Liver (tissue), 9 donors: ENCODE measurements around the gene TNFSF8. TPM values are rescaled to one million over a fixed set of nuclear protein-coding genes. Genes with fewer than 3 reads are reported as not detected.

ENCODE experiments used
- DNase-seq: peaks from one replicate; pipeline ENCODE4 v3.0.0-alpha.2; 2017; ENCODE audit warnings: low spot score
- H3K27ac ChIP-seq, 2 donors: one replicate each; pipeline ENCODE4 v1.7.0; 2013; ENCODE audit warnings: inconsistent platforms in 2 of 2, low read length in 2 of 2, control low read depth in 1 of 2, low read depth in 1 of 2, mild to moderate bottlenecking in 1 of 2
- H3K27me3 ChIP-seq, 4 donors: one replicate each; pipeline versions ENCODE4 v1.6.1 to v1.7.0; 2013; ENCODE audit warnings: low read length in 3 of 4, inconsistent platforms in 1 of 4, mild to moderate bottlenecking in 1 of 4, moderate library complexity in 1 of 4; ENCODE audit not compliant: control insufficient read depth in 4 of 4, insufficient read depth in 4 of 4
- H3K36me3 ChIP-seq, 4 donors: one replicate each; pipeline versions ENCODE4 v1.6.1 to v1.7.0; 2013; ENCODE audit warnings: low read length in 3 of 4, mild to moderate bottlenecking in 3 of 4, low read depth in 1 of 4, moderate library complexity in 1 of 4; ENCODE audit not compliant: control insufficient read depth in 4 of 4, insufficient read depth in 3 of 4
- H3K4me1 ChIP-seq, 4 donors: one replicate each; pipeline versions ENCODE4 v1.6.1 to v1.7.0; 2013; ENCODE audit warnings: low read length in 3 of 4, mild to moderate bottlenecking in 3 of 4, moderate library complexity in 1 of 4; ENCODE audit not compliant: control insufficient read depth in 4 of 4, insufficient read depth in 4 of 4
- H3K4me3 ChIP-seq, 3 donors: one replicate each; pipeline versions ENCODE4 v1.6.1 to v1.7.0; 2013; ENCODE audit warnings: low read length in 3 of 3, control low read depth in 1 of 3, low read depth in 1 of 3, mild to moderate bottlenecking in 1 of 3
- H3K9ac ChIP-seq, 2 donors: one replicate each; pipeline ENCODE4 v1.7.0; 2013; ENCODE audit warnings: low read length in 2 of 2, mild to moderate bottlenecking in 2 of 2, moderate library complexity in 2 of 2, control low read depth in 1 of 2, low read depth in 1 of 2
- H3K9me3 ChIP-seq, 4 donors: one replicate each; pipeline versions ENCODE4 v1.6.1 to v1.7.0; 2013; ENCODE audit warnings: low read length in 3 of 4; ENCODE audit not compliant: control insufficient read depth in 4 of 4
- ATF3 ChIP-seq: IDR thresholded peaks from 2 replicates; pipeline ENCODE4 v1.6.1; 2016; ENCODE audit warnings: antibody characterized with exemption
- CTCF ChIP-seq: fragments of 150-350 bp; IDR thresholded peaks from 2 replicates; pipeline ENCODE4 v1.5.1; 2017; ENCODE audit warnings: improper control_type of control experiment, low read depth, low read length; ENCODE audit not compliant: missing input control
- FOXA1 ChIP-seq: IDR thresholded peaks from 2 replicates; pipeline ENCODE4 v1.6.1; 2016; ENCODE audit warnings: antibody characterized with exemption
- FOXA2 ChIP-seq: IDR thresholded peaks from 2 replicates; pipeline ENCODE4 v1.6.1; 2016; ENCODE audit warnings: antibody characterized with exemption
- HNF4A ChIP-seq, 2 donors: conservative IDR thresholded peaks; 2 replicates each; pipeline ENCODE4 v1.6.1; 2016; ENCODE audit warnings: antibody characterized with exemption in 2 of 2, mild to moderate bottlenecking in 2 of 2
- HNF4G ChIP-seq: IDR thresholded peaks from 2 replicates; pipeline ENCODE4 v1.6.1; 2016; ENCODE audit warnings: antibody characterized with exemption
- JUND ChIP-seq, 2 donors: IDR thresholded peaks; 2 replicates each; pipeline ENCODE4 v1.6.1; 2016; ENCODE audit warnings: antibody characterized with exemption in 2 of 2
- NR2F2 ChIP-seq: IDR thresholded peaks from 2 replicates; pipeline ENCODE4 v1.6.1; 2016; ENCODE audit warnings: antibody characterized with exemption
- RAD21 ChIP-seq, 2 donors: IDR thresholded peaks; 2 replicates each; pipeline ENCODE4 v1.6.1; 2016; ENCODE audit warnings: antibody characterized with exemption in 2 of 2, mild to moderate bottlenecking in 2 of 2
- RXRA ChIP-seq, 2 donors: IDR thresholded peaks; 2 replicates each; pipeline ENCODE4 v1.6.1; 2017 to 2018; ENCODE audit warnings: antibody characterized with exemption in 2 of 2, mild to moderate bottlenecking in 1 of 2
- SP1 ChIP-seq: IDR thresholded peaks from 2 replicates; pipeline ENCODE4 v1.6.1; 2018; ENCODE audit warnings: antibody characterized with exemption, mild to moderate bottlenecking
- TAF1 ChIP-seq: conservative IDR thresholded peaks from 2 replicates; pipeline ENCODE4 v1.6.1; 2016; ENCODE audit warnings: antibody characterized with exemption, mild to moderate bottlenecking
- YY1 ChIP-seq: IDR thresholded peaks from 2 replicates; pipeline ENCODE4 v1.6.1; 2016; ENCODE audit warnings: antibody characterized with exemption, mild to moderate bottlenecking
- ZBTB33 ChIP-seq: IDR thresholded peaks from 2 replicates; pipeline ENCODE4 v1.6.1; 2016; ENCODE audit warnings: antibody characterized with exemption
- WGBS: extraction: QIAGEN DNeasy Blood & Tissue Kit; methylation state at CpG from one replicate; pipeline ENCODE4 v1.1.7; 2013; 5-methylcytosine and 5-hydroxymethylcytosine counted together
- polyA plus RNA-seq, 2 donors: library from polyadenylated mRNA; stranded (reverse) in 1 of 2; unstranded in 1 of 2; fragments of 200-250 nt in 1 of 2; fragments of >200 nt in 1 of 2; fragmentation: Nextera tagmentation in 1 of 2; extraction: Ambion mirVana in 1 of 2; gene quantifications; one replicate each; pipeline versions ENCODE4 v1.2.1 to v1.2.3, GENCODE V29; 2013 to 2015
- total RNA-seq, 2 donors: library from RNA; depleted of rRNA; stranded (reverse); fragments of >200 nt; gene quantifications; one replicate each; pipeline ENCODE4 v1.2.3, GENCODE V29; 2014
- TF ChIP-seq, protein P1 (sequence below): IDR thresholded peaks from 2 replicates; pipeline ENCODE4 v1.6.1; 2016; ENCODE audit warnings: antibody characterized with exemption, mild to moderate bottlenecking
- donor health status: healthy.
- donor health status: healthy.
- donor health status: healthy.
- donor health status: healthy.
- donor health status: healthy.

Gene TNFSF8
- total and polyA plus RNA-seq, 4 donors = 0.28 to 1.4 (median 0.51) TPM

- H3K4me1 ChIP-seq = no peaks in the 10 kb centered on the region
- whole genome bisulfite sequencing = 85% methylated on average over 3 of the region's 3 CpGs
- H3K9ac ChIP-seq = no peak overlapping the region
- TF ChIP-seq FOXA1 = no peak
- no peak for TF ChIP-seq CTCF
- no peaks in the 10 kb centered on the region for H3K27me3 ChIP-seq
- H3K9me3 ChIP-seq = peaks cover 0 to 5% (median 3%) of the 10 kb centered on the region in 4 donors
- no peak for DNase-seq
- H3K4me3 ChIP-seq = no peak overlapping the region
- no peaks in the 10 kb centered on the region for H3K36me3 ChIP-seq
- H3K27ac ChIP-seq = peak overlapping the region in 1 of 2 donors; percentile 39
These were observed 27.2 kb upstream of the TNFSF8 start for GRCh38 chr9:114957558-114957957.

DNA sequence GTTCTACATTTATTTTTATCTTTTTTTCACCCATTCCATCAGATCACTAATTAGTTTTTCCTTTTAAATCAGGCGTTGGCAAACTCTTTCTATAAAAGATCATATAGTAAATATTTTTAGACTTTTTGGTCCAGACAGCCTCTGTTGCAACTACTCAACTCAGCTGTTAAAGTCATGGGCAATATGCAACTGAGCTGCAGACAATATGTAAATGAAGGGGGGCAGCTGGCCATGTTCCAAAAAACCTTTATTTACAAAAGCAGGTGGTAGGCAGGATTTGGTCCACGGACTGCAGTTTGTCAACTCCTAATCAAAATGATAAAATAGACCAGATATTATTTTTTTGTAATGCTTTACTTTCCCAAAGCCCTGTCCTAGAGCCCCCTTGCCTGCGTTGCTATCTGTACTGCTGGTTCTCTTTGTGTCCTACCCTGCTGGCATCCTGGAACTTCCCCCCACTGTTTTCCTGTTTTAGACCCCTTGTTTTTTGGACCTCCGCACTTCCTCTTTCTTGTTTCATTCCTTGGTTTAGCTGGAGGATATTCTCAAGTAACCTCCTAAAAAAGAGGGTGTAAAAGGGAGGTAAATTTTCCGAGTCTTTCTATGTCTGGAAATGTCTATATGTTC lies 24.7 kb upstream of the TNFSF8 start:
- Histone ChIP-seq H3K36me3 (no peaks in the 10 kb centered on the region), H3K9ac (no peak overlapping the region), H3K4me1 (peaks cover 0 to 8% (median 7%) of the 10 kb centered on the region in 4 donors), H3K27ac (no peak overlapping the region), H3K27me3 (no peaks in the 10 kb centered on the region), H3K4me3 (no peak overlapping the region), H3K9me3 (peaks cover 0 to 2% (median under 1%) of the 10 kb centered on the region in 4 donors)
- WGBS = 70% methylated on average over 5 of the region's 5 CpGs
- no peak for TF ChIP-seq ATF3
- TF ChIP-seq TAF1 = no peak
- no peak for TF ChIP-seq NR2F2
- no peak for TF ChIP-seq ZBTB33
- TF ChIP-seq FOXA1 = no peak
- TF ChIP-seq JUND (IDR thresholded peaks at IDR 0.05) = no peak
- TF ChIP-seq, protein P1, sequence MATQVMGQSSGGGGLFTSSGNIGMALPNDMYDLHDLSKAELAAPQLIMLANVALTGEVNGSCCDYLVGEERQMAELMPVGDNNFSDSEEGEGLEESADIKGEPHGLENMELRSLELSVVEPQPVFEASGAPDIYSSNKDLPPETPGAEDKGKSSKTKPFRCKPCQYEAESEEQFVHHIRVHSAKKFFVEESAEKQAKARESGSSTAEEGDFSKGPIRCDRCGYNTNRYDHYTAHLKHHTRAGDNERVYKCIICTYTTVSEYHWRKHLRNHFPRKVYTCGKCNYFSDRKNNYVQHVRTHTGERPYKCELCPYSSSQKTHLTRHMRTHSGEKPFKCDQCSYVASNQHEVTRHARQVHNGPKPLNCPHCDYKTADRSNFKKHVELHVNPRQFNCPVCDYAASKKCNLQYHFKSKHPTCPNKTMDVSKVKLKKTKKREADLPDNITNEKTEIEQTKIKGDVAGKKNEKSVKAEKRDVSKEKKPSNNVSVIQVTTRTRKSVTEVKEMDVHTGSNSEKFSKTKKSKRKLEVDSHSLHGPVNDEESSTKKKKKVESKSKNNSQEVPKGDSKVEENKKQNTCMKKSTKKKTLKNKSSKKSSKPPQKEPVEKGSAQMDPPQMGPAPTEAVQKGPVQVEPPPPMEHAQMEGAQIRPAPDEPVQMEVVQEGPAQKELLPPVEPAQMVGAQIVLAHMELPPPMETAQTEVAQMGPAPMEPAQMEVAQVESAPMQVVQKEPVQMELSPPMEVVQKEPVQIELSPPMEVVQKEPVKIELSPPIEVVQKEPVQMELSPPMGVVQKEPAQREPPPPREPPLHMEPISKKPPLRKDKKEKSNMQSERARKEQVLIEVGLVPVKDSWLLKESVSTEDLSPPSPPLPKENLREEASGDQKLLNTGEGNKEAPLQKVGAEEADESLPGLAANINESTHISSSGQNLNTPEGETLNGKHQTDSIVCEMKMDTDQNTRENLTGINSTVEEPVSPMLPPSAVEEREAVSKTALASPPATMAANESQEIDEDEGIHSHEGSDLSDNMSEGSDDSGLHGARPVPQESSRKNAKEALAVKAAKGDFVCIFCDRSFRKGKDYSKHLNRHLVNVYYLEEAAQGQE = no peak
- no peak for TF ChIP-seq HNF4G
- no peak for TF ChIP-seq FOXA2
- TF ChIP-seq HNF4A (conservative IDR thresholded peaks at IDR 0.05) = no peak
- TF ChIP-seq RXRA (IDR thresholded peaks at IDR 0.05) = no peak
- TF ChIP-seq CTCF = no peak
- TF ChIP-seq RAD21 (IDR thresholded peaks at IDR 0.05) = no peak
- no peak for TF ChIP-seq SP1
- no peak for TF ChIP-seq YY1
- DNase-seq = no peak
